ENCODE results near the gene EXOC6.
A peak's percentile ranks its signal among the peaks of the same experiment; 100 is the strongest.
"Not testable (repeated sequence)": the region's sequence is repeated elsewhere in the genome, so short reads cannot be mapped to it uniquely, and the experiment has no call there.

The EXOC6 gene

DNA sequence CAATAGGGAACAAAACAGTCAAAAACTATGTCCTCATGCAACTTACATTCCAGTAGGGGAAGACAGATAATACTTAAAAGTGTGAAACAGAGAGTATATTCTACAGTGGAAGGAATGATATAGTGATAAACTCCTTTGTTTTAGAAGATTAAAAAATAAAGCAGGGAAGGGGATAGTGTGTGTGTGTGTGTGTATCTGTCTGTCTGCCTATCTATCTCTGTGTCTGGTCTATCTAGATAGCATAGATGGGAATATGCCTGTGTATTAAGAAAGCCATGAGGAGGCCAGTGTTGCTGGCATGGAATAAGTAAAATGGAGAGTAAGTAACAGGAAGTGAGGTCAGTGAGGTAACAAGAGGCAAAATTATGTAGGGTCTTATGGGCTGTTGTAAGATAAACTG lies 42.2 kb downstream of the EXOC6 start:
- DNase-seq = no peak

GRCh38 chr10:92891885-92892690 lies 43.8 kb downstream of the EXOC6 start:
- DNase-seq = no peak

DNA sequence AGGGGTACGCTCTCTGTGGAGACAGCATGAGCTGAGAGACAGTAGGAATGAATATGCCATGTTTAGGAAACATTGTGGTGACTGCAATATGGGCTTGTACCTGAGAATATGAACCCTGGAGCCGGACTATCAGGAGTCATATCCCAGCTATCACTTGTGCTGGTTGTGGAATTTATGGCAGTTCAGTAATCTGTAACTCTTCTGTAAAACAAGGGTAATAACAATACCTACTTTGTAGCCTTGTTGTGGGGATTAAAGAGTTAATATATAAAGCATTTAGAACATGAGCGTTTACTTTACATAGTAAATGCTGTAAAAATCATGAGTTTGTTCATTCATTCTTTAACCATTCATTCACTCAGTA lies 44.4 kb downstream of the EXOC6 start:
- DNase-seq = no peak

DNA sequence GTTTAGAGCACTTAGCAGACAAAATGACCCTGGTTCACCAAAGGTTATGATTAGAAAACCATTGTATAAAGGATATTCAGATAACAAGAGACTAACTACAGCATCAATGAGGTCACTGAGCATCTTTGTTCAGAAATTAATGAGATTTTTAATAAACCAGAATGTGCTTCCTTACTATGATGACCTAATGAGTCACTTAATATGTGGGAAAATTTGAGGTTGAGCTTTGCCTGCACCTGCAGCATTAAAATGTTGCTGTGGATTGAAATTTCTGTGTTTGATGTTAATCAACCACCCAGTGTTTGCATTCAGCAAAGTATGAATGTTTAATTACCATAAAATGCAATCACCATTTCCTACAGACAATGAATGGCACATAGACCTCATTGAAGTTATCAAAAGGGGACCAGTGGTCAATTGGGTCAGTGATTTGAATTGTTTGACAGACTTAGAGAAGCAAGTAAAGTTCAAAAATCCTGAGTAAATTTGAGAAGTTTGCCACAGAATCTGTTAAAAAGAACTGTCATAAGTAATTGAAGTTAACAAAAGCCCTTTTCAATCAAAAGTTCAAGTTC lies 45.8 kb downstream of the EXOC6 start:
- no peak for DNase-seq

DNA sequence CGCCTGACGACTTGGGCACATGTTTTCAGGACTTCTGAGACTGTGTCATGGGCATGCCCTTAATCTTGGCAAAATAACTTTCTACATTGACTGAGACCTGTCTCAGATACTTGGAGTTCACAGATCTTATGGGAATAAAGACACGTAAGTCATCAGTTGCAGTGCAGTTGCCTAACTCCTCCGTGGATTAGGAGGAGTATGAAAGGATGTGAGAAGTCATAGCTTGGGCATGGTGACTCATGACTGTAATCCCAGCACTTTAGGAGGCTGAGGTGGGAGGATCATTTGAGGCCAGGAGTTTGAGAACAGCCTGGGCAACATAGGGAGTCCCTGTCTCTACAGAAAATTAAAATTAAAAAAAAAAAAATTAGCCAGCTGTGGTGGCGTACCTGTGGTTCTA lies 49.6 kb downstream of the EXOC6 start:
- no peak for DNase-seq

- DNase-seq = no peak
Observed at GRCh38 chr10:92901819-92902251, 53.5 kb downstream of the EXOC6 start.

GRCh38 chr10:92903633-92904032 lies 55.3 kb downstream of the EXOC6 start:
- DNase-seq = no peak

DNA sequence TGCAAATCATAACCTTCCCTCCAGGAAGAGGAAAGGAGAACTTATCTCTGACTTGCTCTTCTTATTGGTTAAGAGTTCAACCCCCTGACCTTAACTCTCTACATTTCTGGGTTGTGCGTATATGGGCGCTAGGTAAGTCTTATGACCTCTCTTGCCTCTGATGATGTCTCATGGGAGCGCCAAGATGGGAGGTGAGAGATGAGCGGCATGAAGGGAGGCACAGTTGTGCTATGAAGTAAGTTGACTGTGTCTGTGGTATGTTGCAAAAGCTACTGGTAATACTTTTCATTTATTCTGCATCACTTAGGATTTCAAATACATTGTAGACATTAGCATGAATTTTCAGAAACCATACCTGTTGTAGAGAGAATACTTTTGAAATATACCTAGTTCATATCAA lies 59.0 kb downstream of the EXOC6 start:
- no peak for DNase-seq

- DNase-seq = not testable (repeated sequence)
Observed at GRCh38 chr10:92912631-92913030, 64.3 kb downstream of the EXOC6 start.

GRCh38 chr10:92913973-92914372 lies 65.7 kb downstream of the EXOC6 start:
- DNase-seq = no peak

GRCh38 chr10:92914478-92915325 lies 66.4 kb downstream of the EXOC6 start:
- DNase-seq = peak; percentile 4

- DNase-seq = no peak
Observed at GRCh38 chr10:92915892-92916291, 67.6 kb downstream of the EXOC6 start.

- no peak for DNase-seq
Observed at GRCh38 chr10:92916433-92916832, 68.1 kb downstream of the EXOC6 start.

DNA sequence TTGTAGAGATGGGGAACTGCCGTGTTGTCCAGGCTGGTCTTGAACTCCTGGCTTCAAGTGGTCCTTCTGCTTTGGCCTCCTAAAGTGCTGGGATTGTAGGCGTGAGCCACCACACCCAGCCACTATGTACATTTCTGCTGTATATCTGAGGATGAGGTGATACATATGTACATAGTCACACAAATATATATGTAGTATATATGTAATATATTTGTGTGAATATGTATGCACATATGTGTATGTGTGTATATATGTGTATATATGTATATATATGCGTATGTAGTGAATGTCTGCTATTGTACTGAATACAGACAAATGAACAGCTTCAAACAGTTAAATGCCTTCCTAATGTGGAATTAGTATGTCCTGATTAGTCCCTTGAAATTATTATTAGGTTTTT lies 70.3 kb downstream of the EXOC6 start:
- DNase-seq = no peak

DNA sequence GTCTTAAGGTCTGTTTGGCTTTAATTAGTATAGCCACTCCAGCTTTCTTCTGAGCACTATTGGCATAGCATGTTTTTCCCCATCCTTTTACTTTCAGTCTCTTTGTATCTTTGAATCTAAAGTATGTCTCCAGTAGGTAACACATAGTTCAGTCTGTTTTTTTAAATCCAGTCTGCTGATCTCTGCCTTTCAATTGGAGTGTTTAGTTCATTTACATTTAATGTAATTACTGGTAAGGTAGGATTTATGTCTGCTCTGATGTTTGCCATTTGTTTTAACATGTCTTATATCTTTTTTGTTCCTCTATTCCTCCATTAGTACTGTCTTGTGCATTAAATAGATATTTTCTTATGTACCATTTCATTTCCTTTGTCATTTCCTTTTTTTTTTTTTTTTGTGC lies 72.5 kb downstream of the EXOC6 start:
- DNase-seq = no peak

- no peak for DNase-seq
Observed at GRCh38 chr10:92923416-92923815, 75.1 kb downstream of the EXOC6 start.

DNA sequence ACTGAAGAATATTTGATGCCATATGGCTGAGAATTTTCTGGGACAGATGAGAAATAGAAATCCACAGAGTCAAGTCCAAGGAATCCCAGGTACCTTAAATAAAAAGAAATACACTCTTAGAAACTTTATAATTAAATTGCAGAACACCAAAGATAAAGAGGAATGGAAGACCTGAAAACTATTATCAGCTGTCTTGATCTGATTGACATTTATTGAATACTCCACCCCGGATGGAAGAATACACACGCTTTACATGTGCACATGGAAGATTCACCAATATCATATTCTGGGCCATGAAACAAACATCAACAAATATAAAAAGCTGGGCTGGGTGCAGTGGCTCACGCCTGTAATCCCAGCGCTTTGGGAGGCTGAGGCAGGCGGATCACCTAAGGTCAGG lies 81.6 kb downstream of the EXOC6 start:
- DNase-seq = no peak

DNA sequence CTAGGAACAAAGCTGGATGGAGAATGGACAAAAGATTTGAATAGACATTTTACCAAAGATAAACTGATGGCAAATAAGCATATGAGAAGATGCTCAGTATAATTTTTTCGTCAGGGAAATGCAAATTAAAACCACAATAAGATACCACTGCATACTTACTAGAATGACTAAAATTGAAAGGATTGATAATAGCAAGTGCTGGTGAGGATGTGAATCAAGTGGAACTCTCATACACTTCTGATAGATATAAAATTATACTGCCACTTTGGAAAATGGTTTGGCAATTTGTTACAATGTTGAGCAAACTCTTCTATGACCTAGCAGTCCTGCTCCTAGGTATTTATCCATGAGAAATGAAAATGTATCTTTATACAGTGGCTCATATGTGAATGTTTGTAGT lies 83.3 kb downstream of the EXOC6 start:
- no peak for DNase-seq

DNA sequence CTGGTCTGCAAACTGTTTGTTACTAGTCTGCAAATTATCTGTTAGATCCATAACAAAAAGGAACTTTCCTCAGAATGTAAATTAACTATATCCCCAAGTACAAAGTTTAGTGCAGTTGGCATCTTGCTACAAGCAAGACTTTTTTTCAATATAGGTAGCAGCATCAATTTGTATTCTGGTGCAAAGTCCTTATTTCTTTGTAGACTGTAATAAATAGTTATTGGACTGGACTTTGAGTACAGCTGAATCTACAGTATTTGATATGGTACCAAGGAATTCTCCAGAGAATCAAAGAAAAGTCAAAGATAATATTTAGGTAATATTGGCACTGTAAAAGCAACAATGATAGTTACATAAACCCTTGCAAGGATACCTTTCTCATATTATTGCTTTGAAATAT lies 89.6 kb downstream of the EXOC6 start:
- no peak for DNase-seq

DNA sequence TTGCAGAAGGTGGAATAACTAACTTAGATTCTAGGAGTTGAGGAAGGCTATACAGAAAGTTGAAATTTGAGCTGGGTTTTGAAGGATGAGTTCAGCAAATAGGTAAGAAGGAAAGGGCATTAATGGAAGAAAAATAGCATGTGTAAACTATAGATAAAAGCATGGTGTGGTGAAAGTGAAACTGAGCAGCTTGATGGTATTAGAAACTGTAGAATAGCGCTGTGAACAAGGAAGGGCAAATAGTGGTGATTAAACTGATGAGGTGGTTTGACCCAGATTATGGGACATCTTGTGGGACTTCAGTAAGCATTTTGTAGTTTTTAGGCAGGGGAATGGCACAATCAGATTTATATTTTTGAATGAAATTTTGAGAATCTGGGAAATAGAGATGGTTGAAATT lies 90.5 kb downstream of the EXOC6 start:
- DNase-seq = no peak

DNA sequence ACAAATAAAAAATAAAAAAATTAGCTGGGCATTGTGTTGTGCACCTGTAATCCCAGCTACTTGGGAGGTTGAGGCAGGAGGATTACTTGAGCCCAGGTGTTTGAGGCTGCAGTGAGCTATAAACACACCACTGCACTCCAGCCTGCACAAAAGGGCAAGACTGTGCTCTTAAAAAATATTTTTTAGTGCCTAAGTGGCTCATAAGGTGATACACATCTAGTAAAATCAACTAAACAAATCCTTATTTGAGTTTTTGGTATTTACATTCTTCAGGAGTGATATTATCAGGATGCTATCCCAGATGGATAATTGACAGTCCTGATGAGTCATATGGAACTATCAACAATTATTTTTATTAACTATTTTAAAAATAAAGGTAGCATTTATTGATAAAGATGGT lies 93.9 kb downstream of the EXOC6 start:
- no peak for DNase-seq

DNA sequence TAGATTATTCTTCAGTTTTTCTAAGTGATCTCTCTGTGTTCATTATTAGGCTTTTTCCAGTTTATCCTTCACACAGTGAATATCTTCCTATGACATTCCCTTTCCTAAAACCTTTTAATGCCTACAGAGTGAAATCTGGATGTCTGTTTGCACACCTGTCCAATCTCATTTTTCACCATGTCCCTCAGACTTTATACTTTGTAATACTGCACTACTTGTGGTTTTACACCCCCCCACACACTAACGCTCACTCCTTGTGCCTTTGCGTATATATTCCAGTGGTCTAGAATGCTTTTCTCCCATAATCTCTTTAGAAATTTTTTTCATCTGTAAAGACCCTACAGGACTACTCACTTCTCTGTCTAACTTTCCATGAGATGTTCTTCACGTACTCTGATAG lies 98.2 kb downstream of the EXOC6 start:
- DNase-seq = no peak

DNA sequence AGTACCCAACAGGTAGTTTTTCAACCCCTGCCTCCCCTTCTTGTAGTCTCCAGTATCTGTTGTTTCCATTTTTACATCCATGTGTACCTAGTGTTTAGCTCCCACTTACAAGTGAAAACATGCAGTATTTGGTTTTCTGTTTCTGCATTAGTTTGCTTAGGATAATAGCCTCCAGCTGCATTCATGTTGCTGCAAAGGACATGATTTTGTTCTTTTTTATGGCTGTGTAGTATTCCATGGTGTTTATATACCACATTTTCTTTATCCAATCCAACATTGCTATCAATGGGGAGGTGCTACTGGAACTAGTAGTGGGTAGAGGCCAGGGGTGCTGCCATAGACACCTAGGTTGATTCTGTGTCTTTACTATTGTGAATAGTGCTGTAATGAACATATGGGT lies 104.3 kb downstream of the EXOC6 start:
- not testable (repeated sequence) for DNase-seq
